Fibroblast of pulmonary artery (primary cell): Measurements from ENCODE around the gene PSMD12.
A peak's percentile ranks its signal among the peaks of the same experiment; 100 is the strongest.
"Not testable (repeated sequence)": the region's sequence is repeated elsewhere in the genome, so short reads cannot be mapped to it uniquely, and the experiment has no call there.

Experiments
- DNase-seq: peaks from one replicate; pipeline ENCODE4 v3.0.0-alpha.2; 2010; ENCODE audit warnings: low read depth
- H3K4me3 ChIP-seq: replicated peaks from 2 replicates; pipeline ENCODE4 v1.5.1; 2011; ENCODE audit warnings: low read depth, mild to moderate bottlenecking, control low read depth, low read length, moderate library complexity
- TF ChIP-seq, protein P1 (sequence below): IDR thresholded peaks from 2 replicates; pipeline ENCODE4 v1.5.1; 2011; ENCODE audit warnings: mild to moderate bottlenecking, control low read depth, low read length, inconsistent platforms; ENCODE audit errors: missing control alignments

The PSMD12 gene

DNA sequence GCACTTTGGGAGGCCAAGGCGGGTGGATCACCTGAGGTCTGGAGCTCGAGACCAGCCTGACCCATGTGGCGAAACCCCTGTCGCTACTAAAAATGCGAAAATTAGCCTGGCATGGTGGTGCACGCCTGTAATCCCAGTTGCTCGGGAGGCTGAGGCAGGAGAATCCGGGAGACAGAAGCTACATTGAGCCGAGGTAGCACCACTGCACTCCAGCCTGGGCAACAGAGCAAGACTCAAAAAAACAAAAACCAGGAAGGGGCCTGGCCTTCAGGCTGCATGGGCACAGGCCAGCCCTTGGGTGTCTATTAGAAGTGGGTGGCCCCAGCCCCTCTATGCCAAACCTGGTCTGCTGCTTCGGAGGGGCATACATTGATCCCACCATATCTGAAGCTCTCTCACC lies 56.0 kb downstream of the PSMD12 start:
- DNase-seq: no peak
- TF ChIP-seq, protein P1, sequence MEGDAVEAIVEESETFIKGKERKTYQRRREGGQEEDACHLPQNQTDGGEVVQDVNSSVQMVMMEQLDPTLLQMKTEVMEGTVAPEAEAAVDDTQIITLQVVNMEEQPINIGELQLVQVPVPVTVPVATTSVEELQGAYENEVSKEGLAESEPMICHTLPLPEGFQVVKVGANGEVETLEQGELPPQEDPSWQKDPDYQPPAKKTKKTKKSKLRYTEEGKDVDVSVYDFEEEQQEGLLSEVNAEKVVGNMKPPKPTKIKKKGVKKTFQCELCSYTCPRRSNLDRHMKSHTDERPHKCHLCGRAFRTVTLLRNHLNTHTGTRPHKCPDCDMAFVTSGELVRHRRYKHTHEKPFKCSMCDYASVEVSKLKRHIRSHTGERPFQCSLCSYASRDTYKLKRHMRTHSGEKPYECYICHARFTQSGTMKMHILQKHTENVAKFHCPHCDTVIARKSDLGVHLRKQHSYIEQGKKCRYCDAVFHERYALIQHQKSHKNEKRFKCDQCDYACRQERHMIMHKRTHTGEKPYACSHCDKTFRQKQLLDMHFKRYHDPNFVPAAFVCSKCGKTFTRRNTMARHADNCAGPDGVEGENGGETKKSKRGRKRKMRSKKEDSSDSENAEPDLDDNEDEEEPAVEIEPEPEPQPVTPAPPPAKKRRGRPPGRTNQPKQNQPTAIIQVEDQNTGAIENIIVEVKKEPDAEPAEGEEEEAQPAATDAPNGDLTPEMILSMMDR: no peak
- H3K4me3 ChIP-seq: no peak overlapping the region

DNA sequence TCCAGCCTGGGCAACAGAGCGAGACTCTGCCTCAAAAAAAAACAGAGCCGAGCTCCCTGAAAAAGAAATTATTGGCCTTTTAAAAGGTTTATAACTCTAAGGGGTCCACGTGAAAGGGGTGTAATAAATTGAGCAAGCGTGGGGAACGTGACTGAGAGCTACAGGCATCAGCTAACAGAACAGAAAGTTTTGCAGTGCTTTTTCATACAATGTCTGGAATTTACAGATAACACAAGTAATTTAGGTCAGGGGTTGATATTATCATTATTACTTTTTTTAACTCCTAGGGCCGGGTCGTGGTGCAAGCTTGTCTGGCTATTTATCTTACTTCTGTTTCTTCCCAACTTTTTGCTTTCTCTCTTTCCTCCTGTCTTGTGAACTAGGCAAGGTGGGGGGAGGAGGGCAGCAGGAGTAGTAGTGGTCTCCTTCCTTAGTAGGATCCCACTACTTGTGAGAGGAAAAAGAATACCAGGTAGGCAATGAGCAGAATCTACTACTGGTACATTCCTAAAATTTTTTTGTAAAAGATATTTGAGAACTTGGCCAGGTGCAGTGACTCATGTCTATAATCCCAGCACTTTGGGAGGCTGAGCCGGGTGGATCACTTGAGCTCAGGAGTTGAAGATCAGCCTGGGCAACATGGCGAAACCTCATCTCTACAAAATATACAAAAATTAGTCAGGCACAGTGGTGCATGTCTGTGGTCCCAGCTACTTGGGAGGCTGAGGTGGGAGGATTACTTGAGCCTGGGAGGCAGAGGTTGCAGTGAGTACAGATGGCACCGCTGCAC lies 60.7 kb downstream of the PSMD12 start:
- not testable (repeated sequence) for H3K4me3 ChIP-seq

DNA sequence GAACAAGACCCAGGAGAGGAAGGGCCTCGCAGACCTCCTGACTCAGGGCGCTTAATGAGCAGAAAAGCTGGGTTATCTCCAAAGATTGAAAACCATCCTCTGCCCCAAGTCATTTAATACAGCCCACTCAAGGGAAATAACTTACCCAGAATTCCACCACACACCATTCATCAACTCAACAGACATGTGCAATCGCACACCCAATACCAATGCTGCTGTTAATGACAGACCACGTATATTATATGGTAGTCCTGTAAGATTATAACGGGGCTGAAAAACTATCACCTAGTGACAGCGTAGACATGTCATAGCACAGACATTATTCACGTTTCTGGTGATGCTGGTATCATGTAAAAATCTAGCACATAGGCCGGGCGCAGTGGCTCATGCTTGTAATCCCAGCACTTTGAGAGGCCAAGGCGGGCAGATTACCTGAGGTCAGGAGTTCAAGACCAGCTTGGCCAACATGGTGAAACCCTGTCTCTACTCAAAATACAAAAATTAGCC lies 68.9 kb downstream of the PSMD12 start:
- TF ChIP-seq, protein P1: no peak
- H3K4me3 ChIP-seq: no peak overlapping the region
- no peak for DNase-seq

More for the DNA sequence above, 60.7 kb downstream of the PSMD12 start:
- not testable (repeated sequence) for DNase-seq

DNA sequence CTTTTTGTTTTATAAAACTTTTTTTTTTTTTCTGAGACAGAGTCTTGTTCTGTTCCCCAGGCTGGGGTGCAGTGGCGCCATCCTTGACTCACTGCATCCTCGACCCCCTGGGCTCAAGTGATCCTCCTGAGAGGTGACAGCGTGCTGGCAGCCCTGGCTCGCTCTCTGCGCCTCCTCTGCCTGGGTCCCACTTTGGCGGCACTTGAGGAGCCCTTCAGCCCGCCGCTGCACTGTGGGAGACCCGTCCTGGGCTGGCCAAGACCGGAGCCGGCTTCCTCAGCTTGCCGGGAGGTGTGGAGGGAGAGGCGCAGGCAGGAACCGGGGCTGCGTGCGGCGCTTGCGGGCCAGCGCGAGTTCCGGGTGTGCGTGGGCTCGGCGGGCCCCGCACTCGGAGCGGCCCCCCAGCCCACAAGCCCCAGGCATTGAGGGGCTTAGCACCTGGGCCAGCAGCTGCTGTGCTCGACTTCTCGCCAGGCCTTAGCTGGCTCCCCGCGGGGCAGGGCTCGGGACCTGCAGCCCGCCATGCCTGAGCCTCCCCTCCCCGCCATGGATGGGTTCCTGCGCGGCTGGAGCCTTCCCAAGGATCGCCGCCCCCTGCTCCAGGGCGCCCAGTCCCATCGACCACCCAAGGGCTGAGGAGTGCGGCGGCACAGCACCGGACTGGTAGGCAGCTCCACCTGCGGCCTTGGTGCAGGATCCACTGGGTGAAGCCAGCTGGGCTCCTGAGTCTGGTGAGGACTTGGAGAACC lies 71.8 kb downstream of the PSMD12 start:
- no peak overlapping the region for H3K4me3 ChIP-seq
- DNase-seq: no peak
- TF ChIP-seq, protein P1: no peak

DNA sequence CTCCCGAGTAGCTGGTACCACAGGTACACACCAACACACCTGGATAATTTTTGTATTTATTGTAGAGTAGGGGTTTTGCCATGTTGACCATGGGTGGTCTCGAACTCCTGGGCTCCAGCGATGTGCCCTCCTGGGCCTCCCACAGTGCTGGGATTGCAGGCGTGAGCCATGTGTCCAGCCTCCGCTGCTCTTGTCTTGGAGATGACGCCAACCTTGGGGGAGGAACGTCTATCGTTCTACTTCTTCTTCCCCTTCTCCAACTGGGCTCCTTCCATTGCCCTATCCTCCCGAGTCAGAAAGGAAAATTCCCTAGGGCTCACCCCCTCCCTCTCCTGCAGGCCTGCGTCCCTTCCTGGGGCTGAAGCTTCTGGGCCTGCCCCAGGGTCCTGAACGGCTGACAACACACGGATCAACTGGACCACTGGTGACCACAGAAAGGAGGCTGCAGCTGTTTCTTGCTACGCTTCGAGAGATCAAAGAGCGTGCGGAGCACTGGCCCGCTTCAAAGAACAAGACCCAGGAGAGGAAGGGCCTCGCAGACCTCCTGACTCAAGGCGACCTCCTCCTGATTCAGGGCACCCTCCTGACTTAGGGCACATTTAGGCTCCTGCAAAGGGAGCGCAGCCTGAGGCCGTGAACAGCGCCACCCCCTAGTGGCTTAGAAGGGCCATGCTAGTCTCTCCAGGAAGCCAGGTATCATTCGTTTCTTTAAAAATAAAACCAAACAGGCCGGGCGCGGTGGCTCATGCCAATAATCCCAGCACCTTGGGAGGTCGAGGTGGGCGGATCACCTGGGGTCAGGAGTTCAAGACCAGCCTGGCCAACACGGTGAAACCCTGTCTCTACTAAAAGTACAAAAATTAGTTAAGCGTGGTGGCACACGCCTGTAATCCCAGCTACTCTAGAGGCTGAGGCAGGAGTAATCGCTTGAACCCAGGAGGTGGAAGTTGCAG lies 72.8 kb downstream of the PSMD12 start:
- no peak overlapping the region for H3K4me3 ChIP-seq
- TF ChIP-seq, protein P1: peak; percentile 75
- peak; percentile 61 for DNase-seq

DNA sequence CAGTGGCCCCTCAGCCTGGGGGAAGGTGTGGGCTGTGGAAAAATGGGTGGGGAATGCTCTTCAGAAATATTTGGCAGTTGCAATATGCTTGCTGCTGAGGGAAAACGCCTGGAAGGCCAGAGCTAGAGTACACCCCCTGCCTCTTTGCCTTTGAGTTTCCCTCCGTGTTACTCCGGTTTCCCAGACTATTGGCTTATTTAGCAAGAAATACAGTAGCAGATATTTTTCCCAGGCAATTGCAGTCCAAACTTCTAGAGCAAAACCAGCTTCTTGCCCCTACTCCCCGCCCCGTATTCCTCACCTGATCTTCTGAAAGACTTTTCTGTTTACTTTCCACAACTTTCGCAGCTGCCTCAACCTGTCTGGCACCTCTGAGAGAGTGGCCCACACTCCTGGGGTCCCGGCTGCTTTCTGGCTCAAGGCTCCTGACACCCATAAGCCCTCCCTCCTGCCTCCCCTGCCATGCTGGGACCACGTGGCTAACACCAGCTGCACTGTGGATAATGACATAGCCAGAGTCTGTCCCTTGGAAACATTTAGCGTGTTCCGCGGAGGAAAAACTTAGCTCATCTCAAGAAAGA lies 75.6 kb downstream of the PSMD12 start:
- TF ChIP-seq, protein P1: no peak
- DNase-seq: no peak
- H3K4me3 ChIP-seq: no peak overlapping the region
